GM12892 (cell line): Measurements from ENCODE around the gene NDC80.

ENCODE experiments used
- POLR2A ChIP-seq: IDR thresholded peaks from 2 replicates; pipeline ENCODE4 v1.6.1; 2011; ENCODE audit warnings: low read depth, low read length, control low read depth
- POLR2AphosphoS5 ChIP-seq: IDR thresholded peaks from 2 replicates; pipeline ENCODE4 v1.6.1; 2011; ENCODE audit warnings: low read depth, low read length, control low read depth
- TAF1 ChIP-seq: IDR thresholded peaks from 2 replicates; pipeline ENCODE4 v1.6.1; 2011; ENCODE audit warnings: low read depth, mild to moderate bottlenecking, control low read depth, low read length, borderline replicate concordance

DNA sequence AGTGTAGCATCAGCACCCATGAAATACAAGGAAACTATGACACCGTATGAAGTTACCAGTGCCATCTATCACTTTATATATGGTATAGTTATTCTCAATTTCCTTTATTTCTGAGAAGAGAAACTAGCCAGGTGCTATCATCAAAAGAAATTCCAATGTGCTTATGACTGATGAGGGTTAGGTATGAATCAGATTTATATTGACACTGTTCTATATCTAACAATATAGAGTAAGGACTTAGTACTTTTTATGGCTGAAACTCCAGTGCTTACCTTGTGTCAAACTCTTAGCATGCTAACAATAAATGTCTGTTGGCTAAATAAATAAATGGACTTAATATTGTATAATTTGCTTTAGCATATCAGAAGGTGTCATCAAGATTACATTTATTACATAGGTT lies 7.0 kb upstream of the NDC80 start:
- no peak for TF ChIP-seq POLR2A
- no peak for TF ChIP-seq POLR2AphosphoS5
- no peak for TF ChIP-seq TAF1
